GM12892 (cell line): Measurements from ENCODE around the gene AP1G2.

Source experiments
- POLR2A ChIP-seq: IDR thresholded peaks from 2 replicates; pipeline ENCODE4 v1.6.1; 2011; ENCODE audit warnings: low read depth, low read length, control low read depth
- POLR2AphosphoS5 ChIP-seq: IDR thresholded peaks from 2 replicates; pipeline ENCODE4 v1.6.1; 2011; ENCODE audit warnings: low read depth, low read length, control low read depth

DNA sequence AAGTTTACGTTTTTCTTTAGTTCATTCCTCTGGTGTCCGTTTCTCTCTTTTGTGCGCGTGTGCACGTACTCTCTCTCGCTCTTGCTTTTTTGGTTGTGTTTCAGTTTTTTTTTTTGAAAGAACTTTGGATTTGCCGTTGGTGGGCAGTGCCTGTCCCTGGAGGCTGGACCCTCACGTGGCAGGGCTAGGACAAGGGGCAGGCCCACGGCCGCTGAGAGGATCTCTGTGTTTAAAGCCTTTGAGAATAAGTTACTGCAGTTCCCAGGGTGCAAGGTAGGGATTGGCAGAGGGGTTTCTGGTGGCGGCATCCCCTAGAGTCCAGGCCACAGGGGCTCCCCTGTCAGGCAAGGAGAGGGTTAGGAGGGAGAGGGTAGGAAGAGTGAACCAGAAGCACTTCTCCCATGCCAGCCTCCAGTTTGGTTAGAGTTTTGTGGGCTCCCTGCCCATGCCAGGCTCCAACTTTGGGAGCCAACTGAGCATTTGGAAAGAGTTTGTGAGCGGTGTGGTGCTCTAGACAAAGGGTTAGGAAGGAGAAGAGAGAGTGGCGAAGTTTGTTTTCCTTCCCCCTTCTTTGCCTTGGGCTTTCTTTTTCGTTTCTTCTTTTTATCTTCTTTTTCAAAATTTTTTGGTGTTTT, 46.6 kb downstream of the AP1G2 start:
- TF ChIP-seq POLR2A (no peak), POLR2AphosphoS5 (no peak)
